Thyroid gland (tissue), 4 donors: ENCODE measurements around the gene SLCO3A1.

Source experiments
- CTCF ChIP-seq, 6 experiments: fragments of 200-600 bp in 3 of 6; fragments of 450-650 bp in 3 of 6; sonication (generic) in 3 of 6; IDR thresholded peaks; one replicate each; pipeline ENCODE4 v1.5.1; 2016 to 2019; ENCODE audit warnings: antibody characterized with exemption in 6 of 6, mild to moderate bottlenecking in 2 of 6, inconsistent platforms in 1 of 6, moderate library complexity in 1 of 6
- POLR2A ChIP-seq, 2 donors: fragments of 450-650 bp; IDR thresholded peaks; one replicate each; pipeline ENCODE4 v1.6.1; 2017; ENCODE audit warnings: antibody characterized with exemption in 2 of 2, mild to moderate bottlenecking in 2 of 2, moderate library complexity in 1 of 2

- no peak for TF ChIP-seq CTCF (IDR thresholded peaks at IDR 0.05)
- no peak for TF ChIP-seq POLR2A (IDR thresholded peaks at IDR 0.05)
Observed at GRCh38 chr15:91950631-91951329, 97.3 kb downstream of the SLCO3A1 start.
